NCI-H1092 treated with DMSO at 0.1 percent for 48 hours (cell line): ENCODE data around the gene A3GALT2.

Experiments
- DNase-seq: peaks from one replicate; lab custom pipeline; 2025; lab: John Stamatoyannopoulos, UW

The A3GALT2 gene

DNA sequence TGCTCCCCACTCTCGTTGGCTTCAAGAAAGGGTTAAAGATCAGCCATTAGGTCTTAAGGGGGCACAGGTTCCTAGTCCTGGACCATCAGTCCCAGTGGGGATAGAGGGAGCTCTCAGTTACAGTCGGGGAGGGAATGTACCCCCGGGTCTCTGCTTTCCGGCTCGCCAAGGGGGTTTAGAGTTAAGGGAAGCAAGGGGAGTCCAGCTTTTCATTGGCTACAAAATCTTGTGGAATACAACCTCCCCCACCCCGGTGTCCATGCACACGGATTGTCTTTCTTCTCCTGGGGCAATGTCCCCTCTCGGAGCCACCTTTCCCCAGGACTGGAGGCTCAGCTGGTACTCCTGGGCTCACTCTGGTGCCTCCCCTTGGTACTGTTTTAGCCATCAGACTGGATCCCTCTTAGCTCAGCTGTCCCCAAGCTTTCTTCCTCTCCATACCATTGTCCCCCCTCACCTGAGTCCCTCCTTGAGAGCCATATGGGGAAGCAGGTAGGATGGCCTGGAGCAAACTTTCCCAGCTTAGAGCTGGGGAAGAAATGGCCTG is at the start of gene A3GALT2:
A3GALT2 (minus strand) TSS at position 480 of the 547 bp plus-strand sequence; CDS start at position 480, 0 bp downstream.
- no peak for DNase-seq

DNA sequence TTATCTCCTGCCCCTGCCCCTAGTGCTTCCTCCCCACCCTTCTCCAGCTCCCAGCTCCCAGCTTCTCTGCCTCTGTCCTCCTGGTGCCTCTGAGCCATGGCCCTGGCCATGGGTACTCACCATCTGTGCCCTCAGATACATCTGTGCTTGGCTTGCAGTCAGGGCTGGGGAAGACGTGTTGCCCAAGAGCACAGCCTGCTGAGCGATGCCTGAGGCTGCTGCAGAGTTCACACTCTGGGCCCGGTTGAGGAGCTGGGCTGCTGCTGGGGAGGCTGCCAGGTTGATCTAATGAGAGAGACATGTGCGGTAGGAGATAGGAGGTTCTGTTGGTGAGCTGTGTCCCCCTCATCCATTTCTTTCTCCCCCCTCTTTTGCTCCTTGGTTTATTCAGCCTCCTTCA is 49.4 kb upstream of the A3GALT2 start:
- no peak for DNase-seq

DNA sequence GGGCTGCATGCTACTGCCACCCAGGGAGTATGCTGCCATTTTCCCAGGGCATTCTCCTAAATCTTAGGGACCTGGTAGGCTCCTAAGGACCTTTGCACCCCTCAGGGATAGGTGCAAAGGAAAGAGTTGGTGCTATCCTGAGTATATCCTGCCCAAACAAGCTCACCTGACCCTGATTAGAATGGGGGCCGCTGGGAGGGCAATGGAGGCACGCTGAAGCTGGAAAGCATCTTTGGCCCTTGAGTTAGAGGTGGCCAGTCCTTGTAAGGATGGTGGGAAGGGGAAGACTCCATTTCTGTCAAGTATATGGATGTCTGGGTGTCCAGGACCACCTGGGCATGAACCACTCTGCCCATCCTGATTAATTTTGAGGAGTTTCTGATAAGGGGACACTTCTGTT is 48.9 kb upstream of the A3GALT2 start:
- DNase-seq = no peak

DNA sequence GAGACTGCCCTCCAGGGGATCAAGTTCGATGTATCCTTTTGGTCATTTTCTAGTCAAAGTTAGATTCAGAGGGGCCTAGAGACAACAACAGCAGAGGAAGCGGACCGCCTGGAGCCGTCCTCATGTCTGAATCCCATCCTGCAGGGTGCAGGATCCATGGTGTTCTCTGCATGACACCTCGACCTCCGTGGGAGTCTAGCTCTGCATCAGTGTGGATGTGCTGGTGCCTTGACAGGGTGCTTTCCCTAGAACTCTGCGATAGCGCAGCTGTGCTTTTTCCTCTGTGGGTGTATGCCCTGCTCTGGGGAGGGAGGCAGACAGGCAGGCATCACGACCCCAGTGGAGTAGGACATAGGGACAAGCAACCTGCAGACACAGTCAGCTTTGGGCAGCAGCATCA is 48.2 kb upstream of the A3GALT2 start:
- no peak for DNase-seq

DNA sequence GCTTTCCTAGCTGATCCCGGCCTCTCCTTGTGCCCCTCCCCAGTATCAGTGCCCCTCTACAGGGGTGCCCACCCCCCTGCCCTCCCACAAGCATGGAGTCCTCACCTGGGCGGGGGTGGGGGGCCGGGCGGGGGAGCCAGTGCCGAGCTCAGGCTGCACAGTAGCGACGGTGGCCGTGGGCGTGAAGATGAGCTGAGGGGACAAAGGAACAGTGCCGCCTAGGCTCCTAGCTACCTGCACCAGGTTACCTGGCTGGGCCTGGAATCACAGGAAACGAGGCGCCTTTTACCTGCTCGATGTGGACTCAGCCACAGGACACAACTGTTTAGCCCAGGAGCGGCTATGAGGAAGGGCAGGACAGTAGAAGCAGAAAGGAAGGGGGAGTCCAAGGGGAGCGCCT is 47.5 kb upstream of the A3GALT2 start:
- no peak for DNase-seq

DNA sequence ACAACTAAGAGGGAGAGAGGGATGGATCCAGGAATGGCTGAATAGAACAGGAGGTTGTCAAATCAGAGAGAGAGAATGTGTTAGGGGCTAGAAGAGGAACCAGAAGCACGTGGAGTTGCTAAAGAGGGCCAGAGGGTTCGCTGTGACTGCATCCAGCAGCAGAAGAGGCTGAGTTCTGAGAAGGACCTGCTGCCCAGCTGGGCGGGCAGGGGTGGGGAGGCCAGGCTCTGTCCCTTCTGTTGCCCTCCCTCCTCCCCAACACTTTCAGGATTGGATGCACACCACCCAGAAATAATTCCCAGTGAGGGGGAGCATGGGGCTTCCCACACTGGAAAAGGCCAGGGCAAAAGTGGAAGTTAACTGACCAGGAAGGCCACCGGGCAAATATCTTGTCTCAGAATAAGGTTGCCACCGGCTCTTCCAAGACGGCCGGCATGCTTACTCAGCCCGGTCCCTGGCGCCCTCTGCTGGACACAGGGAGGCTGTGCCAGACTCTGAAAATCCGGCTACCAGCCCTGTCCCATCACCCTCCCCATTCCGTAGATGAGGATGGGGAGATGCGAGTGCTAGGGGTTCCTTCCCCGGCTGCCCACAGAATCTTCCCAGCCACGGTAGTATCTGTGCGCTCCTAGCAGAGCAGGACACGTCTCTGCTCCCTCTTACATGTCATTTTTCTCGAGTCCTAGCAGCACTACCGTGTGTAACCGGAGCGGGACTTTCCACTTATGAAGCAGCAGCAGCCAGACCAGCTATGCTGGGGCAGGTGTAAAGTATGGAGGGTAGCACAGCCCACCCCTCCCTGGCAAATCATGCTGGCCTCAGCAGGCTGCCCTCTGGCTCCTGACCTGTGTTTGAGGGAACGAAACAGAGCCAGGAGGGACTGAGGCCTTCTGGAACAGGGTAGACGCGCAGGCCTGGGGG is 46.8 kb upstream of the A3GALT2 start:
- DNase-seq = peak; percentile 73

DNA sequence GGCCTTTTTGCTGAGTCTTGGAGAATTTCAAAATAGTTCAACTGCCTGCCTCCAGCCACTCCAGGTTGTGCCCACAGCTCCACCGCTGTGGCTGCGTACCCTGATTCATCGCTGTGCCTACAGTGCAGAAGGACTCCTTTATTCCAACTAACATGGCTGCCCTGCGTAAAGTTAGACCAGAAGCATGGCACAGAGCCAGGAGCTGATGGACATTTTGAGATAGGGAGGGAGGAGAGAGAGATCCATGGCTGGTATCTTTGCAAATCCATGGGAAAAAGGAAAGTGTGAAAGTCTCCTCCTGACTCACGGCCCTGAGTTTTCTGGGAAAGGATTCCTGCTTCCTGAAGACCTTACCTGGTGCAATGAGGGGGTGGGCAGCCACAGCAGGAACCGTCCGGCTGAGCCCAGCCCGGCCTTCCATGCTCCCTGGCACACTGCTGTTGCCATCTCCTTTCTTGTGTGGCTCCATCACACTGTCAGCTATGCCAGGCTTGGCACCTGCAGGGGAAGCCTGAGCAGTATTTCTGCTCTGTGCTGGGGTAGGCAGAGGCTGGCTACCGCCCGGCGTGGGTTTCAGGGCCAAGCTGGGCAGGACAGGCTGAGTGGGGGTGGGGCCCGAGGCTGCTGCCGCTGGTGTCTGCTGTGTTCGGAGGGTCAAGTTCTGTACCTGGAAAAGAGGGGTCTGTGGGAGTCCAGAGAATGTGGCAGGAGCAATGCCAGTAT is 46.0 kb upstream of the A3GALT2 start:
- DNase-seq = no peak

DNA sequence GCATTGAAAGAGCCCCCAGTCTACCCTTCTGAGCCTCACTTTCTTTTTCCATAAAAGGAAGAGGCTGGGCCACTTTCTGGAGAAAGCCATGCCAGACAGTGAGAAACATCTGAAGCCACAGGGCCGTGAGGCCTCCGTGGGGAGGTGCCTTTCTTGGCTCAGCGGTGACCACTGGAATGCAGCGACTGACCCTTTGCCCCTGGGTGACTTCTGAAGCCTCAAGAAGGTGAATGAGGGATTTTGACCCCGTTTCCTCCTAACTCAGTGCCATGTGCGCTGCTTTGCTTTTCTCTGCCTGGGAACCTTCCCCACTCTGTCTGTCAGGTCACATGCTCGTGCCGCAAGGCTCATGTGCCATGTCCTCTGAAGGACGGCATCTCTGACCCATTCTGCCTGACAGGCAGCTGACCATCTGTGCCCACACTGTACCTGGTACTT is 44.7 kb upstream of the A3GALT2 start:
- DNase-seq = no peak

DNA sequence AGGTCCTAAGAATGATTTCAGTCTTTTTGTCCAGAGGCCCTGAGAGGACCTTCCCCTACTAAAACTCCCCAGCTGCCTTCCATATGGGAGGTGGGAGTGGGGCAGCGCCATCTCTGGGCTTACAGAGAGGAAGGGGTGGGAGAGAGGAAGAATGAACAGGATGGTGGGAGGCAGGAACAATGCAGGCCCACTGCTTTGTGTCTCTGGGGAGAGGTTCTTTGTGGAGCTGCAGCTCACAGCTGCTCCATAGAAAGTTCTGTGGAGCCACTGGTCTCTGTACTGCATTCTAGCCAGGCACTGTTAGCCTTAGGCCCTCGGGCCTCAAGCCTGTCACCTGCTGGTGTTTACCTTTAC is 43.6 kb upstream of the A3GALT2 start:
- no peak for DNase-seq

DNA sequence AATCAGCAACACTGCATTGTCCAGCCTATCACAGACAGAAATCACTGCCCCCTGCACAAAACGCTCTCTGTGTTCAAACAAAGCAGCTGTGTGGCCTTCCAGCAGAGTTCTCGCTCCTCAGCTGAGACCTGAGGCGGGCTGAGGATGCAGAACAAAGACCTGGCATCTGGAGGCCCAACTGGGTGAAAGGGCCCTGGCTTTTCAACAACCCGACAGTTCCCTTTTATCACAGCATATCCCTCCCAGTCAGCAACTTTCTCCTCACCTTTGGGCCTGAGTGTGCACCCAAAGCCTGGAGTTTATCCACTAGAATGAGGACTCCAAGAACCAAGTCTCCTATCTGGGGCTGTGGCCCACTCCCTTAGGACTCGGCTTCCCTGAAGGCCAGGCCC is 42.6 kb upstream of the A3GALT2 start:
- peak; percentile 78 for DNase-seq

DNA sequence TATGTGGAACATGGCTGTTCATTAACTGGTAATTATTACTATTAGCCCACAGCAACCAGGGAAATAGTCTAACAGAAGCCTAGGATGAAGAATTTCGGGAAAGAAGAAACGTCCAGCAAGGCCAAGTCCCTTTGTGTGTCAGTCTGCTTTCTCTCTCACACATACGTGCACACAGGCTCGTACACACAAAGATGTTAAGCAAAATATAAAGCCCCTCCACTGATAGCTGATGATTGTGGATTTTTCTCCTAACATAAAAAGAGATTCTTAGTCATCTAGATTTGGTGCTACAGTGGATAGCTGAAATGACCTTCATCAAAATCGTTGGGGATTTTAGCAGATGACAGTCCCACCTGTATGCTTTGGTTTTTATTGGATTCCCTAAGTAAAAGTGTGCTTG is 42.1 kb upstream of the A3GALT2 start:
- DNase-seq = no peak

DNA sequence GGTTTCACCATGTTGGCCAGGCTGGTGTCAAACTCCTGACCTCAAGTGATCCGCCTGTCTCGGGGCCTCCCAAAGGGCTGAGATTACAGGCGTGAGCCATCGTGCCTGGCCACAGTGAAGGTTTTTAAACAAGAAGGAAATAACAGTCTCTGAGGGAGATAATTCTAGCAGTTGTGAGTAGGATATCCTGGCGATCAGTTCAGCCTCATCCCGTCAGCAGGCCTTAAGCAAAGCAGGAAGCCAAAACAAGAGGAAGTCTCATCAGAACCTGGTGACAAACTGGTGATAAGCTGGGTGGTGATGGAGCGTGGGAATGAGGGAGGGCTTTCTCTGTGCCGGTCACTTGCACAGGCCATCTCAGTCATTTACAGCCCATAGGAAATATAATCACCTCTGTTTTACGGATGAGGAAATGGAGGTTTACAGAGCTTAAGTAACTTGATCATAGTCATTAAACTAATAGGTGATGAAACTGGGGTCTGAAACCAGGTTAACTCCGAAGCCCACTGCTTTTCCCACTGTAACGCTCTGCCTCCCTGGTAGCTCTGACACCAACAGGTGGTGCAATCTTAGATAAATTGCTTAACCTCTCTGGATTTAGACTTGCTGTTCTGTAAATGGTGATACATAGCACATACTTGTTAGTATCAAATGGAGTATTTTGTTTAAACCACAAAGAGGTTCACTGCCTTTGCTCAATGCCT is 40.8 kb upstream of the A3GALT2 start:
- DNase-seq = peak; percentile 21

DNA sequence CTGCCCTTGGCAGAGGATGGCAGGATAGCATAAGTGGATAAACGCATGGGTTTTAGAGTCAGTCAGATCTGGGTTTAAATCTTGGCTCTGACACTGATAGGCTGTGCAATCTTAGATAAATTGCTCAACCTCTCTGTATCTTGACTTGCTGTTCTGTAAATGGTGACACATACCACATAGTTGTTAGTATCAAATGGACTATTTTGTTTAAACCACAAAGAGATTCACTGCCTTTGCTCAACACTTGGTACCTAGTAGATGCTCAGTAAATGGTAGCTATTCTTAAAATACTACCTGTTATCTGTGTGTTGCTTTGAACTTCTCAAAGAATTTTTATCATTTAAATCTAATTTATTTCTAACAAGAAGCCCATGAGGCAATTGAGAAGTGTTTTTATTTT is 39.5 kb upstream of the A3GALT2 start:
- no peak for DNase-seq

DNA sequence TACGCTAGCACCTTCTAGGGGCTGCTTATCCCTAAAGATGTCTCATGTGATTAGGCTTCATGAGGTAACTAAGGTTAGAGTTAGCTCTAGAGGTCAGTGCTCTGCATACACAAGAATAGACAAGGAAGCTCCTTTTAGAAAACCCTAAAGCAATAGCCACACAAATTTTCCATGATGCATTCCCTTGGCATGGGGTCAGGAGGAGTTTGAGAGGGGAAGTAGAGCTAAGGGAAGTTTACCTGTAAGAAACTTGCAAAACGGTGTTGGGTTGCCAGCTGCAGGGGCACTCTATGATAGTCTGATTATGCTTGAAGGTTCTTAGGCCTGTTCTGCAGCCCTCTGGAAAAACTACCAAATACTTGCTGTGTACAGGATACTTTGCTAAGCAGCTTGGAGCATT is 39.0 kb upstream of the A3GALT2 start:
- DNase-seq = no peak

DNA sequence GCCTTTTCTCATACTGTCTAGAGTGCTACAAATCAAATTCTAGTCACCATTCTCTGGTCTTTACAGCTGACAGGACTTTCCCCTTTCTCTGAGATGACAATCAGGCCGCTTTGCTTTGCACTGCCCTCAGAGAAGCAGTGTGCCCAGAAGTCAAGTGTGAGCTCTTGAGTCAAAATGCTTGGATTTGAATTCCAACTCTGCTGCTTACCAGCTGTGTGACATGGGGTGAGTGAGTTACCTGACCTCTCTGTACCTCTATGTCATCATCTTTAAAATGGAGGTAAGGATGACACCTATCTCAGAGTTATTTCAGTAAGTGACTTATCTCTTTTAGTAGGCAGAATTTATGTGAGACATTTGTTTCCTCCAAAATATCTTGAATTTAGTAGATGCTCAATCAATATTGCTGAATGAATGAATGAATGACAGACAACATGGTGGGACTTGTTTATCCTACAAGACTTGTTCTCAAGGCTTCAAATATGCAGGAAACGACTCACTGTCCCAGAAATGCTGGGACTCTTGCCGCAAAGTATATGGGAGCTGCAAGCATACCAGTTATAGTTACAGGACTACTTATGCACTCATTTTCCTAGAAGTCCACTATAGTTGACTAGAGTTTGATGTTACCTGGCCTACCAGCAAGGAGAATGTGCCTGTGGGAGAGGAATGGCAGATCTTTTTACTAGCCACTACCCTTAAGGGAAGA is 38.1 kb upstream of the A3GALT2 start:
- DNase-seq = peak; percentile 65

DNA sequence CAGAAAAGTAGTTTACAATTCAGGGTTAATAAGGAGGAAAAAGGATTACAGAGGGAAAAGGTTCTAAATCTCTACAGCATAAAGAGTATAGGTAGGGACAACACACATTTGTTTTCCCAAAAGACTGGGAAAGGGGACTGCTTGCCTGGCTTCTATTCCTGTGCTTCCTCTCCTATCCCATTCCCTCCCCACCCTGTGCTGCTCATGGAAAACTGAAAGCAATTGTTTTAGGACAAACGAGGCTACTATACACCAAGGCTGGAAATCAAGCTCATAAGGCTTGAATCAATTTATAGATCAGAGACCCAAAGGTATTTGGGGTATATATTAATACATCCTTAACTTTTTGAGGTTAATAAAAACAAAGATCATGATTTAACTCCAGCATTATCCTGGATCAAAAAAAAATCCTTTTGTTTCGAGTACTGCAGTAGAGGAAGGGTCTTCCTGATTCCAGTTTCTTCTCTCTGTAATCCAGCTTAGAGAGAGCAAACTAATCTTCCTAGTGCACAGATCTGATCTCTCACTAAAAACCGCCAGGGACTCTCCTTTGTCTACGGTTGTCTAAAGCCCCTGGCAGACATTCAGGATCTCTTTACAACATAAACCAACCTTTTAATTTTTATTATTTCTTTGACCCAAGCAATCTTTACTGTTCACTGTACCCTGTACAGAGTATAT is 37.4 kb upstream of the A3GALT2 start:
- DNase-seq = peak; percentile 65

DNA sequence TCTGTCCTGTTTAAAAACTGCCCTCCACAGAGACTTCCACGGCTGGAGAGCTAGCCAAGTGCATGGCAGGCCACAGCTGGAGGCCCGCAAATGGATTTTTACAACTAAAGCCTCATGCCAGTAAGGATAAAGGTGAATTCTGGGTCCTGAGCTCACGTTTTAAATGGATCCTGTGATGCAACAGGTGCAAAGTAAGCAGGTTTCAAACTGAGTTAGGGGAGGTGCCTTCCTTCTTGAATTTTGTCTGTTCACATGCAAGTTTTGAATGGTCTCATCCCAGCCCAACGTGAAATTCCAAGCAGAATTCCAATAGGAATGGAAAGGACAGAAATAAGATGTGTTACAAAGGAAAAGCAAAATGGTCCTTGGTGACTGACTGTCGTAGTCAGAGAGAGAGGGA is 36.2 kb upstream of the A3GALT2 start:
- no peak for DNase-seq

DNA sequence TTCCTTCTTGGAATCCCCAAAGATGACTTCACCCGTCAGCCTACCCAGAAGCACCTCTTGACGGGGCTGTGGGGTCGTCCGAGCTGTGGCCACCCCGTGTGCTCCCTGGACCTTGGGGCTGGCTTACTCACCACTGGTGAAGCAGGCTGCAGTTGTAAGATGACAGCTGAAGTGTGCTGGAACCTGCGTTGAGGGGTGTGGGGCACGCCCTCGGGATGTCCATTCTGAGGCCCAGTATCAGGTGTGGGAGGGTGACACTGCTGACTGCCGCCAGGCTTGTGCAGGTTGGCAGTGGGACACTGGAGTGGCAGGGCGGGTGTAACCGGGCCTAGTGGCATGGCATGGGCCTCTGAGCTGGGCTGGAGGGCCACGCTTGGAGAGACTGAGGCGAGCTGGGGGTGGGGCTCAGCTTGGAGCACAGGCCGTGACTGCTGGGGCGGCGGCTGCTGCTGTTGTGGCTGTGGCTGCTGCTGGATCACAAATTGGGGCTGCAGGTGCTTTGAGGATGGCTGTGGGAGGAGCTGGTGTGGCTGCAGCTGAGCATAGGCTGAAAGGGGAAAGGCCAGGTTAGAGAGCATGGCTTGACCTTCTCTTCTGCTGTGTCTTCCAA is 33.9 kb upstream of the A3GALT2 start:
- no peak for DNase-seq

DNA sequence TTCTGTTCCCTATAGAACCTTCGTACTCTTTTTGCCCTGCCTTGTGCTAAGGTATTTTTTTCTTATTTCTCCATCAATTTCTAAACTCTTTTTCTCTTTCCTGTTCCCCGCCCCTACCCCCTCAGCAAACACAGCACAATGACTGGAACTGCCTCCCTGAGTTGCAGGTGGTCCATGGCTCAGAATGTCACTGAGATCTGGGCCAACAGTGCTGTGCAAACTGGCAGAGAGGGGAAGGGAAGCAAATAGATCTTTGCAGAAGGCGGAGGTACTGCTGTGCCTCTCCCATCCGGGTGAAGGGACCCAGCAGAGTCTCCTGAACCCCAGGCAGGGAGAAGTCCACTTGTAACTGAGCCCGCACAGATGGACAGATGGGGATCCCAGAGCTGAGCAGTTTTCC is 32.6 kb upstream of the A3GALT2 start:
- peak; percentile 24 for DNase-seq

DNA sequence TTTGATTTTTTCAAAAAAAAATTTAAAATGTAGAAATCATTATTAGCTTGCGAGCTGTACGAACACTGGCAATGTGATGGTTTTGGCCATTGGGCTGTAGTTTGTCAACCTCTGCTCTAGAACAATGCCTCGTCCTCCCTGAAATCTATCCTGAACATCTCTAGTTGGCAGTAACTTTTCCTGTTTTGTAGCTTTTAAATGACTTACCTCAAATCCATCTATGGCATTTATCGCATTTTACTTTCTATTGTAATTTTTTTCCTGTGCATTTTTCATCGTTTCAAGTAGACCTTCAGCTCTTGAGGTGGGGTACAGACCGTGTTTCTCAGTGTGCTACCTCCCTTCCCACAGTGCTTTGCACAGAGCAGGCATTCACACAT is 30.4 kb upstream of the A3GALT2 start:
- no peak for DNase-seq
